ENCODE data around the gene ADAMTS18. TPM values are rescaled to one million over a fixed set of nuclear protein-coding genes. Genes with fewer than 3 reads are reported as not detected.
"Not testable (repeated sequence)": the region's sequence is repeated elsewhere in the genome, so short reads cannot be mapped to it uniquely, and the experiment has no call there.

The ADAMTS18 gene
- total RNA-seq, 1 experiment from 2014 or later, result not detected

DNA sequence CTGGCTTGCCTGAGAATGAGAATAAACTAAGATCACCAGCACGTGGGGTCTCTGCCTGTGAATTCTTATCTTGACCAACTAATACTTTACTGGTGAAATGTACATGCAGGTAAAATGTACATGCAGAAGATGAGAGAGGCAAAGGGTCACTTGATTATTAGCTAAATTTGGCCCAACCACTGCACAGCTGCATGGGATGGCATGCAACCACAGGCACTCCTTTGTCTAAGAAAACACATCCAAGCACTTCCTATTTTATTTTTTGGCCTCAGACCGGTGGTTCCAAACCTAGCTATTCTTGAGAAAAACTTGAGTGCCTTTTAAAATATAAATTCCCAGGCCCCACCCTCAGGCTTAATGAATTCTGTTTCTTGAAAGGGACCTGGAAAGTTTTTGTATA, 157.7 kb downstream of the ADAMTS18 start:
- Histone ChIP-seq H3K9me3 (ENCODE audit: low read depth, low read length, poor library complexity, severe bottlenecking) (no peaks in the 10 kb centered on the region), H3K27me3 (replicated peaks; ENCODE audit: insufficient read depth, low read depth, low read length, poor library complexity) (peaks cover 4% of the 10 kb centered on the region), H3K36me3 (ENCODE audit: insufficient read depth, low read length, poor library complexity, severe bottlenecking) (no peaks in the 10 kb centered on the region), H3K4me1 (ENCODE audit: insufficient read depth, low read length, poor library complexity, severe bottlenecking) (no peaks in the 10 kb centered on the region), H3K27ac (ENCODE audit: low read depth, low read length, poor library complexity, severe bottlenecking) (no peak overlapping the region), H3K4me3 (ENCODE audit: low read depth, low read length, poor library complexity, severe bottlenecking) (no peak overlapping the region)
- CTCF ChIA-PET, result no interaction called here
- intact Hi-C loops (cut with micrococcal nuclease; ENCODE audit: unreplicated experiment), result no loop called here
- POLR2A ChIA-PET (ENCODE audit: low non-redundant PET), result no interaction called here
- BruUV-seq (replicated peaks), result no TSS peak
- DNase-seq (ENCODE audit: low spot score), result no peak
- no peak for TF ChIP-seq EZH2 (IDR thresholded peaks at IDR 0.05; ENCODE audit: borderline replicate concordance, low read depth, low read length, poor library complexity, severe bottlenecking)
- TF ChIP-seq, protein P1, sequence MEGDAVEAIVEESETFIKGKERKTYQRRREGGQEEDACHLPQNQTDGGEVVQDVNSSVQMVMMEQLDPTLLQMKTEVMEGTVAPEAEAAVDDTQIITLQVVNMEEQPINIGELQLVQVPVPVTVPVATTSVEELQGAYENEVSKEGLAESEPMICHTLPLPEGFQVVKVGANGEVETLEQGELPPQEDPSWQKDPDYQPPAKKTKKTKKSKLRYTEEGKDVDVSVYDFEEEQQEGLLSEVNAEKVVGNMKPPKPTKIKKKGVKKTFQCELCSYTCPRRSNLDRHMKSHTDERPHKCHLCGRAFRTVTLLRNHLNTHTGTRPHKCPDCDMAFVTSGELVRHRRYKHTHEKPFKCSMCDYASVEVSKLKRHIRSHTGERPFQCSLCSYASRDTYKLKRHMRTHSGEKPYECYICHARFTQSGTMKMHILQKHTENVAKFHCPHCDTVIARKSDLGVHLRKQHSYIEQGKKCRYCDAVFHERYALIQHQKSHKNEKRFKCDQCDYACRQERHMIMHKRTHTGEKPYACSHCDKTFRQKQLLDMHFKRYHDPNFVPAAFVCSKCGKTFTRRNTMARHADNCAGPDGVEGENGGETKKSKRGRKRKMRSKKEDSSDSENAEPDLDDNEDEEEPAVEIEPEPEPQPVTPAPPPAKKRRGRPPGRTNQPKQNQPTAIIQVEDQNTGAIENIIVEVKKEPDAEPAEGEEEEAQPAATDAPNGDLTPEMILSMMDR (conservative IDR thresholded peaks at IDR 0.05; ENCODE audit: low read depth, low read length), result no peak

GRCh38 chr16:77276661-77277060, 158.2 kb downstream of the ADAMTS18 start:
- no peaks in the 10 kb centered on the region for H3K4me1 ChIP-seq (ENCODE audit: insufficient read depth, low read length, poor library complexity, severe bottlenecking)
- no peaks in the 10 kb centered on the region for H3K36me3 ChIP-seq (ENCODE audit: insufficient read depth, low read length, poor library complexity, severe bottlenecking)
- no peak overlapping the region for H3K27ac ChIP-seq (ENCODE audit: low read depth, low read length, poor library complexity, severe bottlenecking)
- H3K27me3 ChIP-seq (replicated peaks; ENCODE audit: insufficient read depth, low read depth, low read length, poor library complexity), result peaks cover 4% of the 10 kb centered on the region
- ChIA-PET CTCF (no interaction called here), POLR2A (ENCODE audit: low non-redundant PET) (no interaction called here)
- H3K9me3 ChIP-seq (ENCODE audit: low read depth, low read length, poor library complexity, severe bottlenecking), result no peaks in the 10 kb centered on the region
- no TSS peak for BruUV-seq (replicated peaks)
- TF ChIP-seq EZH2 (IDR thresholded peaks at IDR 0.05; ENCODE audit: borderline replicate concordance, low read depth, low read length, poor library complexity, severe bottlenecking), result no peak
- TF ChIP-seq, protein P1 (conservative IDR thresholded peaks at IDR 0.05; ENCODE audit: low read depth, low read length), result no peak
- no peak overlapping the region for H3K4me3 ChIP-seq (ENCODE audit: low read depth, low read length, poor library complexity, severe bottlenecking)
- intact Hi-C loops (cut with micrococcal nuclease; ENCODE audit: unreplicated experiment), result no loop called here
- no peak for DNase-seq (ENCODE audit: low spot score)

- BruUV-seq (replicated peaks); intact Hi-C loops (cut with micrococcal nuclease; ENCODE audit: unreplicated experiment); CTCF ChIA-PET: not testable (repeated sequence)
Observed at GRCh38 chr16:77275303-77275702, 159.5 kb downstream of the ADAMTS18 start.

DNA sequence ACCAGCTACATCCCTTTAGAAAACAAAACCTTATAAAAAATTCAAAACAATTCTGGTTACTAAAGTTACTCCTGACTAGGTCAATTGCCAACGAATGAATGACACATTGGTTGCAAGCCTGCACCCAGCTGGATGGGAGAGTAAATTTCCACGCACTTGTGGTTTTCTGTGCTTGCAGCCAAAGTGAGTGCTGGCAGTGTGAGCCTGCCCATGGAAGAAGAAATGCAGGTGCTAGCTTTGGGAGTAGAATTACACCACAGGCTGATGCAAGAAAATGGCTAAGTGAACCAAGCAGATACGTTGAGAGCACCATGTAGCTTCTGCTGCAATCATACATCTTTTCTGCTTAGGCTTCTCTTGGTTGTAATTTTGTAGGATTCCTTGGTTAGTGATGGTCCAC, 161.0 kb downstream of the ADAMTS18 start:
- H3K27me3 ChIP-seq (replicated peaks; ENCODE audit: insufficient read depth, low read depth, low read length, poor library complexity), result peaks cover 4% of the 10 kb centered on the region
- DNase-seq (ENCODE audit: low spot score), result no peak
- CTCF ChIA-PET, result no interaction called here

More at GRCh38 chr16:77275303-77275702, 159.5 kb downstream of the ADAMTS18 start:
- DNase-seq (ENCODE audit: low spot score); POLR2A ChIA-PET (ENCODE audit: low non-redundant PET); H3K27ac ChIP-seq (ENCODE audit: low read depth, low read length, poor library complexity, severe bottlenecking); H3K4me1 ChIP-seq (ENCODE audit: insufficient read depth, low read length, poor library complexity, severe bottlenecking); H3K4me3 ChIP-seq (ENCODE audit: low read depth, low read length, poor library complexity, severe bottlenecking); H3K36me3 ChIP-seq (ENCODE audit: insufficient read depth, low read length, poor library complexity, severe bottlenecking); H3K9me3 ChIP-seq (ENCODE audit: low read depth, low read length, poor library complexity, severe bottlenecking); H3K27me3 ChIP-seq (replicated peaks; ENCODE audit: insufficient read depth, low read depth, low read length, poor library complexity): not testable (repeated sequence)

More for the DNA sequence above, 161.0 kb downstream of the ADAMTS18 start:
- no peaks in the 10 kb centered on the region for H3K4me1 ChIP-seq (ENCODE audit: insufficient read depth, low read length, poor library complexity, severe bottlenecking)
- no TSS peak for BruUV-seq (replicated peaks)
- H3K36me3 ChIP-seq (ENCODE audit: insufficient read depth, low read length, poor library complexity, severe bottlenecking), result no peaks in the 10 kb centered on the region
- no peak overlapping the region for H3K27ac ChIP-seq (ENCODE audit: low read depth, low read length, poor library complexity, severe bottlenecking)
- H3K9me3 ChIP-seq (ENCODE audit: low read depth, low read length, poor library complexity, severe bottlenecking), result no peaks in the 10 kb centered on the region
- intact Hi-C loops (cut with micrococcal nuclease; ENCODE audit: unreplicated experiment), result no loop called here
- no peak overlapping the region for H3K4me3 ChIP-seq (ENCODE audit: low read depth, low read length, poor library complexity, severe bottlenecking)
- POLR2A ChIA-PET (ENCODE audit: low non-redundant PET), result no interaction called here
- TF ChIP-seq, protein P1 (conservative IDR thresholded peaks at IDR 0.05; ENCODE audit: low read depth, low read length), result no peak
- TF ChIP-seq EZH2 (IDR thresholded peaks at IDR 0.05; ENCODE audit: borderline replicate concordance, low read depth, low read length, poor library complexity, severe bottlenecking), result no peak

All from A673 (cell line).